Measurements from ENCODE around the gene GLS.

The GLS gene

DNA sequence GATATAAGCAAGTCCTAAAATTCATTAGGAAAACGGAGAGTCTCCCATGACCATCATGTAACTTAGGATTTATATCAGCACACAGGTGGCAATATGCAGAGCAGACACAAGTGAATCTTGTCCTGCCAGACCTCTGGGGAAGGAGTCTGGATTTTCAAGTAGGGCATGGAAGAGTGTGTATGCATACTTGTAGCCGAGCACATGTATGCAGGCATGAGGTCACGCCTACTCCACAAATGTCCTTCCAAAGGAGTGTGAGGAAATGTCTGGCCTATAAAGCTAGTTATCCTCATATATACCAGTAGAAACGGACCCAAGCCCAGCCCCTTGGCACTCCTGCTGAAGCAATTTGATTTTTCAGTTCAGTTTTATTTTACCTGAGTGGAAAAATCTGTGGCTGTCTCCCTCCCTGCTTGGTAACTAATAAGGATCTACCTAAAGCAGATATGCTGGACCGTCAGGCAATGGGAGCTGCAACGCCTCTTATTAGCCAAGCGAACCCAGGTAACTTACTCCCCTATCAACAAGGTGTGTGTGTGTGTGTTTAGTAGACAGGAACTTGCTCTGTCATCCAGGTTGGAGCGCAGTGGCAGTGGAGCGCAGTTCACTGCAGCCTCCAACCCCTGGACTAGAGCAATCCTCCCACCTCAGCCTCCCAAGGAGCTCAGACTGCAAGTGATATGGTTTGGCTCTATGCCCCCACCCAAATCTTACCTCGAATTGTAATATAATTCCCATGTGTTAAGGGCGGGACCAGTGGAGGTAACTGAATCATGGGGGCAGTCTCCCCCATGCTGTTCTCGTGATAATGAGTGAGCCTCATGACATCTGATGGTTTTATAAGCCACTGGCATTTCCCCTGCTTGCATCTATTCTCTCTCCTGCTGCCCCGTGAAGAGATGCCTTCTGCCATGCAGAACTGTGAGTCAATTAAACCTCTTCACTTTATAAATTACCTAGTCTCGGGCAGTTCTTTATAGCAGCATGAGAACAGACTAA lies 130.6 kb downstream of the GLS start (continued):
- TF ChIP-seq ZNF175 (tag by site-specific recombination; IDR thresholded peaks at IDR 0.05), result no peak
- TF ChIP-seq KLF17 (tag by site-specific recombination; IDR thresholded peaks at IDR 0.05), result no peak

GRCh38 chr2:191012346-191012745 lies 131.7 kb downstream of the GLS start:
- Histone ChIP-seq H3K27ac (ENCODE audit: extremely low read depth, low read depth, low read length) (no peak overlapping the region), H3K4me1 (ENCODE audit: control insufficient read depth, insufficient read depth, low read length) (no peaks in the 10 kb centered on the region), H3K4me3 (ENCODE audit: low read depth, low read length) (no peak overlapping the region), H3K9me3 (ENCODE audit: control insufficient read depth, insufficient read depth, low read depth, low read length) (no peaks in the 10 kb centered on the region), H3K36me3 (ENCODE audit: control insufficient read depth in 2 of 2, insufficient read depth in 1 of 2, low read length in 2 of 2) (peaks cover 10 to 38% of the 10 kb centered on the region in 2 experiments)
- ChIA-PET CTCF (interaction anchor here (1.5 to 3.5 kb wide), 4 partner anchors 16 to 231 kb away, joined by 3 to 12 read pairs (median 4); no protein-coding TSS in a partner anchor), POLR2A (interaction anchor here (0.6 to 1.5 kb wide), 4 partner anchors 8 to 206 kb away, joined by 3 to 4 read pairs (median 3); no protein-coding TSS in a partner anchor)
- TF ChIP-seq ZNF837 (tag by site-specific recombination; IDR thresholded peaks at IDR 0.05), result no peak

DNA sequence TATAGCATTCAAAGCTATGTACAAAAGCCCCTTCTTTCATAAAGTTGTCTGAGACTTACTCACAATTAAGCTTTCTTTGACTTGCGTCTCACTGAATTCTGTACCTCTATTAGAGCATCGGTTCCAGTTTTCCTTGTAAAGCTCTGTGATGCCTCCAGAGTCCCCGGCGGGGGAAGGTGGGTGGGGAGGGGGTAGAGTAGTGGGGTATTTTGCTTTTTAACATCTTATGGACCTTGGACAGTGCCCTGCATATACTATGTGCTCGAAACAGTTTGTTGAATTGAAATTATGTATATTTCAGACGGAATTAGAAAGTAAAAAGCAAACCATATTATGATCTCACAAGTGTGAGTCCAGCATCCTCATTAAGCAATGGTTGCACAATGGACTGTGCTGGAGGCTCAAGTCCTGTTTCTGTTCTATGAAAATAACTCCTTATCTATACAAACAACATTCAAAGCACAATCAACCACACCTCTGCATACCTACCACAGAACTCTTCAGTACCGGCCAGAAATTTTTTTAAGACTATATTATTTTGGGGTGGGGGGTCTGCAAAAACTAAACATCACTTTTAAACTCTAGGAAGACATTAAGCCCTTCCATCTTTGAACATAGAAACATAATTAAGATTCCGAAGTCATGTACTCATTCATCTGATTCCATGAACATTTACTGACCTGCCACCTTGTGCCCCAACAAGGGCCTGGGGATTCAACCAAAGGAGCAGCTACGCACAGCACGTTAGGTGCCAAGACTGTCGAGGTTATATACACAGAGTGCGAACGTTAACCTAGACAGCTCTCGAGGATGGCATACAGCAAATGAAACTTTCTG lies 132.4 kb downstream of the GLS start:
- Histone ChIP-seq H3K36me3 (ENCODE audit: control insufficient read depth in 2 of 2, insufficient read depth in 1 of 2, low read length in 2 of 2) (peaks cover 10 to 32% of the 10 kb centered on the region in 2 experiments), H3K9me3 (ENCODE audit: control insufficient read depth, insufficient read depth, low read depth, low read length) (no peaks in the 10 kb centered on the region), H3K27ac (ENCODE audit: extremely low read depth, low read depth, low read length) (peak overlapping the region; percentile 52; the same call in 1 of the 2 replicates), H3K4me3 (ENCODE audit: low read depth, low read length) (peak overlapping the region; percentile 98), H3K4me1 (ENCODE audit: control insufficient read depth, insufficient read depth, low read length) (no peaks in the 10 kb centered on the region)
- TF ChIP-seq, protein P1, sequence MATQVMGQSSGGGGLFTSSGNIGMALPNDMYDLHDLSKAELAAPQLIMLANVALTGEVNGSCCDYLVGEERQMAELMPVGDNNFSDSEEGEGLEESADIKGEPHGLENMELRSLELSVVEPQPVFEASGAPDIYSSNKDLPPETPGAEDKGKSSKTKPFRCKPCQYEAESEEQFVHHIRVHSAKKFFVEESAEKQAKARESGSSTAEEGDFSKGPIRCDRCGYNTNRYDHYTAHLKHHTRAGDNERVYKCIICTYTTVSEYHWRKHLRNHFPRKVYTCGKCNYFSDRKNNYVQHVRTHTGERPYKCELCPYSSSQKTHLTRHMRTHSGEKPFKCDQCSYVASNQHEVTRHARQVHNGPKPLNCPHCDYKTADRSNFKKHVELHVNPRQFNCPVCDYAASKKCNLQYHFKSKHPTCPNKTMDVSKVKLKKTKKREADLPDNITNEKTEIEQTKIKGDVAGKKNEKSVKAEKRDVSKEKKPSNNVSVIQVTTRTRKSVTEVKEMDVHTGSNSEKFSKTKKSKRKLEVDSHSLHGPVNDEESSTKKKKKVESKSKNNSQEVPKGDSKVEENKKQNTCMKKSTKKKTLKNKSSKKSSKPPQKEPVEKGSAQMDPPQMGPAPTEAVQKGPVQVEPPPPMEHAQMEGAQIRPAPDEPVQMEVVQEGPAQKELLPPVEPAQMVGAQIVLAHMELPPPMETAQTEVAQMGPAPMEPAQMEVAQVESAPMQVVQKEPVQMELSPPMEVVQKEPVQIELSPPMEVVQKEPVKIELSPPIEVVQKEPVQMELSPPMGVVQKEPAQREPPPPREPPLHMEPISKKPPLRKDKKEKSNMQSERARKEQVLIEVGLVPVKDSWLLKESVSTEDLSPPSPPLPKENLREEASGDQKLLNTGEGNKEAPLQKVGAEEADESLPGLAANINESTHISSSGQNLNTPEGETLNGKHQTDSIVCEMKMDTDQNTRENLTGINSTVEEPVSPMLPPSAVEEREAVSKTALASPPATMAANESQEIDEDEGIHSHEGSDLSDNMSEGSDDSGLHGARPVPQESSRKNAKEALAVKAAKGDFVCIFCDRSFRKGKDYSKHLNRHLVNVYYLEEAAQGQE (tag by site-specific recombination; IDR thresholded peaks at IDR 0.05), result peak; percentile 75
- TF ChIP-seq ZNF677 (tag by site-specific recombination; IDR thresholded peaks at IDR 0.05), result no peak
- POLR2A ChIA-PET, result interaction anchor here (0.6 to 1.5 kb wide), 6 partner anchors 7 to 207 kb away, joined by 3 to 5 read pairs (median 3); no protein-coding TSS in a partner anchor
- CTCF ChIA-PET, result interaction anchor here (1.5 to 3.5 kb wide), 5 partner anchors 17 to 232 kb away, joined by 3 to 12 read pairs (median 4); no protein-coding TSS in a partner anchor

- peak overlapping the region; percentile 52 for H3K27ac ChIP-seq (ENCODE audit: extremely low read depth, low read depth, low read length)
- H3K4me1 ChIP-seq (ENCODE audit: control insufficient read depth, insufficient read depth, low read length), result no peaks in the 10 kb centered on the region
- H3K9me3 ChIP-seq (ENCODE audit: control insufficient read depth, insufficient read depth, low read depth, low read length), result no peaks in the 10 kb centered on the region
- TF ChIP-seq ZNF174 (tag by site-specific recombination; IDR thresholded peaks at IDR 0.05) (no peak), ZNF2 (tag by site-specific recombination; IDR thresholded peaks at IDR 0.05) (no peak), CTCF (tag by site-specific recombination; IDR thresholded peaks at IDR 0.05) (peak; percentile 75; the same call in 1 of the 2 replicates), PRDM1 (tag by site-specific recombination; IDR thresholded peaks at IDR 0.05) (peak; percentile 93)
- TF ChIP-seq, protein P2, sequence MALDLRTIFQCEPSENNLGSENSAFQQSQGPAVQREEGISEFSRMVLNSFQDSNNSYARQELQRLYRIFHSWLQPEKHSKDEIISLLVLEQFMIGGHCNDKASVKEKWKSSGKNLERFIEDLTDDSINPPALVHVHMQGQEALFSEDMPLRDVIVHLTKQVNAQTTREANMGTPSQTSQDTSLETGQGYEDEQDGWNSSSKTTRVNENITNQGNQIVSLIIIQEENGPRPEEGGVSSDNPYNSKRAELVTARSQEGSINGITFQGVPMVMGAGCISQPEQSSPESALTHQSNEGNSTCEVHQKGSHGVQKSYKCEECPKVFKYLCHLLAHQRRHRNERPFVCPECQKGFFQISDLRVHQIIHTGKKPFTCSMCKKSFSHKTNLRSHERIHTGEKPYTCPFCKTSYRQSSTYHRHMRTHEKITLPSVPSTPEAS (tag by site-specific recombination; IDR thresholded peaks at IDR 0.05), result no peak
- peaks cover 9 to 26% of the 10 kb centered on the region in 2 experiments for H3K36me3 ChIP-seq (ENCODE audit: control insufficient read depth in 2 of 2, insufficient read depth in 1 of 2, low read length in 2 of 2)
- CTCF ChIA-PET, result interaction anchor here (1.5 to 2.0 kb wide), 3 partner anchors 17 to 232 kb away, joined by 3 to 7 read pairs (median 4); no protein-coding TSS in a partner anchor
- peak overlapping the region; percentile 98 for H3K4me3 ChIP-seq (ENCODE audit: low read depth, low read length)
- POLR2A ChIA-PET, result interaction anchor here (1.0 to 1.1 kb wide), 2 partner anchors 30 to 132 kb away, joined by 3 to 5 read pairs; no protein-coding TSS in a partner anchor
These were observed 133.0 kb downstream of the GLS start for GRCh38 chr2:191013682-191013931.

Measured in HEK293 (cell line).